NAMALWA (cell line): ENCODE results near the gene OBSCN.

Experiments
- DNase-seq: peaks from one replicate; pipeline ENCODE4 v3.0.0-alpha.2; 2015; ENCODE audit warnings: low spot score

OBSCN gene

GRCh38 chr1:228381356-228381755, 173.5 kb downstream of the OBSCN start:
- no peak for DNase-seq

DNA sequence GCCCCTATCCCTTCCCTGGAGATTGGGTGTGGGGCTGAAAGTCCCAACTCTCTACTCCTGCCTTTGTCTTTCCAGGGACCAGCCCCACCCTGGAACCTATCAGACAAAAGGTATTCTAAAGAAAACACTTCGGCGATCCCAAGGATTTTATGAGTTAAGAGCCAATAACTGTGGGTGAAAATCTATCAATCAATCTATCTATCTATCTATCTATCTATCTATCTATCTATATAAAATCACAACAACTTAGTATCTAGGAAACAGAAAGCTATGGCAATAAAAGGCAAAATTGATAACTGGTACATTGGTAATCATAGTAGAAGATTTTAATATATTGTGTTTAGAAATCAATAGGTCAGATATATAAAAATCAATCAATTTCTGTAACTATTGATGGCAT, 175.9 kb downstream of the OBSCN start:
- no peak for DNase-seq

- no peak for DNase-seq
Measured at GRCh38 chr1:228385232-228385631, 177.4 kb downstream of the OBSCN start.

DNA sequence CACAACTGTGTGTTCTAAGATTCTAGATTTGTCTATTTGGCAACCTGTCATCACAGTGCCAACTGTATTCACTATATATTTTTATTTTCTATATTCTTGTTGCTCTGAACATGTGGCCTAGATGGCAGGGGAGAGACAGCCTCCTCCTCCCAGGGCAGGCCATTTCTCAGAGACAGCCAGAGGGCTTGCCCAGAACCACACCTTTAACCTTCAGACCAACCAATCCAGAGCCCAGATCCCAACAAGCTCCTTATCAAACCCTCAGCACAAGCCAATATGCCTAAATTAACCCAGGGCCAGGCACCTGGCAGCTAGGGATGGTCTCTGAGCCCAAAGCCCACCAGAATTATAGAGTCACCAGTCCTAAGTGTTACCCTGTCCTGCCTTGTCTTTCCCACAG, 179.5 kb downstream of the OBSCN start:
- DNase-seq, result no peak

DNA sequence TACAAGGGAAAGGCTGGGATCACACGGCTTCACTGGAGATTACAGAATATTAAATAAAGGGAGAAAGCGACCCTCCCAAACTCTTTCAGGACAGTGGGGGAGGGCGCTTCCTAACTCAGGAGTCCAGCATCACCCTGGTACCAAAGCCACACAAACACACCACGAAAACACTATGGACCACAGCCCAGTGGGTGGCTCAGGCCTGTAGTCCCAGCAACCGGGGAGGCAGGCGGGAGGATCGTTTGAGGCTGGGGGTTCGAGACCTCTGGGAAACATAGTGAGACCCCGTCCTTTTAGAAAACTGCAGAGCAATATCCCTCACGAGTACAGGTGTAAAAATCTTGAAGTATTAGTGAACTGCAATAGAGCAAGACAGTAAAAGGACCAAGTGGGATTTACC, 182.8 kb downstream of the OBSCN start:
- no peak for DNase-seq

- DNase-seq, result no peak
Measured at GRCh38 chr1:228391411-228392020, 183.7 kb downstream of the OBSCN start.

GRCh38 chr1:228392111-228392936, 184.5 kb downstream of the OBSCN start:
- no peak for DNase-seq

DNA sequence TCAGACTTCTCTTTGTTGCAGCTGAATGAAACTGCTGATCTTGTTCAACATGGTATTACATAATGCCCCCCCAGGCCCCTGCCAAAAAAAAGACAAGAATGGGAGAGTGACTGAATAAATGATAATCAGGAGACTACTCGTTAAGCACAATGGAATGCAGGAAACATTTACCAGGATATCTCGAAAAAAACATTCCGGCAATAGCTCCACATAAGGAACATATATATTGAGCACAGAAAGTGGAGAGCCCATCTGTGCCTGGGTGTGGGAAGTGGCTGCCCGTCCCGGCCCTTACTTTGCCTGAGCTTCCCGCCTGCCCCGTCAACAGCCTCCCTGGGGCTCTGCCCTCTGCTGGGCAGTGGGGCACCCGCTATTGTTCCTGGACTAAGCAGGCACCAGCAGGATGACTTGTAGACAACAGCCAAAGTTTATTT, 185.4 kb downstream of the OBSCN start:
- peak; percentile 22 for DNase-seq

- no peak for DNase-seq
Measured at GRCh38 chr1:228393811-228394570, 186.1 kb downstream of the OBSCN start.

DNA sequence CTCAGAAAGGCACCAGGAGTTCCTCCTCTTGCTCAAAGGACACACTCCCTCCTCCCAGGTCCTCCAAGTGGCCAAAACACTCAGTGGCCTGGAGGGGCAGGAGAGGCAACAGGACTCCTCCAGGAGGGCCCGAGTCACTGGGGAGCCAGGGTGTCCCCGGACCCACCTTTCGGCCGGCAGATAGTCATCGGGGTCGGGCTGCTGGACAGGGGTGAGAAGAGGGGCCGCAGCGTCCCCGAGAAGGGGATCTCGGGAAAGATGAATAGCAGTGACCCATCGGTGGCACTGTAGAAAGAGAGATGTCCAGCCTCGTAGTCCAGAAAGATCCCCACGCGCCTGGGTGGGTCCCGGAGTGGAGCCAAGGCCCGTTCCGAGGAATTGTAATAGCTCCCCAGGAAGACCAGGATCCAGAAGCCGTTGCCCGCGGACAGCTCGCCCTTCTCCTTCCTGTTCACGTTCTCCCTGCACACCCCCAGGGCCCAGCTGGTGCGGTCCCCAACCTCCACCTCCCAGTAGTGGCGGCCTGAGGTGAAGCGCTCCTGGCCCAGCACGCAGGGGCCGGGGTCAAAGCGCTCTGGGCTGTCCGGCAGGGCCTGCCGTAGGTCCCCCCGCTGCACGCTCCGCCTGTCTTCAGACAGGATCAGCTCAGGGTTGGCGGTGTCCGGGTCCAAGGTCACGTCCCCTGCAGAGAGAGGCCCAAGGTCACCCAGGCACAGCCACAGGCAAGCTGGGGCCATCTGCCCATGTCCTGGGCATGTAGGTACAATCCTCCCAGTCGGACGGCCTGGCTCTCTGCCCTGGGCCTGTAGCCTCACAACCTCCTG, 186.9 kb downstream of the OBSCN start:
- no peak for DNase-seq

- no peak for DNase-seq
Measured at GRCh38 chr1:228396770-228397662, 189.2 kb downstream of the OBSCN start.

- DNase-seq, result no peak
Measured at GRCh38 chr1:228397966-228398365, 190.1 kb downstream of the OBSCN start.

DNA sequence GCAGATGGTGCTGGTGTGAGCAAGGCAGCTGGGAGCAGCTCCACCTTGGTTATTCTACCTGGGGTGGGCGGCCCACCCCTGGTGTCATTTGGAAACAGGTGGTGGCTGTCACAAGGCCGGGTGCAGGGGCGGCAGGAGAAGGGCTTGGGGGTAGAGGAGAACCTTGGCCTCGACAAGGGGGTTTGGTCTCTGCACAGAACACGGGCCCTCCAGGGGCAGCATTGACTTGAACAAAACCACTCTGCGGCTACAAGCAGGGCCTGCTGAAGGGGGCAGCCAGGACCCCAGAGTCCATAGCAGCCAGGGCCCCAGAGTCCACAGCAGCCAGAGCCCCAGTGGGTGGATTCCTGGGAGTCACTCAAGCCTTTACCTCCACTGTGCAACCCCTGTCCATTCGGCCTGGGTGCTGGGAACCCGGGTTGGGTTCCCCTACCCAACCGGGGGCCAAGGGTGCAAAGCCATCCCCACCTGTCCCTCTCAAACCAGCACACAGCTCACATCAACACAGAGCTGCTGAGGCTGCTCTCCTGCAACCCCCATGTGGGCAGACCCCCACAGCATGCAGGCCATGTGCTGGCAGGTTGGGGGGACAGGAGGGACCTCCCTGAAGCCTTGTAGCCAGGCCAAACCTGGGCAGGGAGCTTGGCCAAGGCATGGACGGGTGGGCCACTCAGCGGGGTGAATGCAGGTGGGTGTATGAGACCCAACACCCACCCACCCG, 191.1 kb downstream of the OBSCN start:
- DNase-seq, result no peak

DNA sequence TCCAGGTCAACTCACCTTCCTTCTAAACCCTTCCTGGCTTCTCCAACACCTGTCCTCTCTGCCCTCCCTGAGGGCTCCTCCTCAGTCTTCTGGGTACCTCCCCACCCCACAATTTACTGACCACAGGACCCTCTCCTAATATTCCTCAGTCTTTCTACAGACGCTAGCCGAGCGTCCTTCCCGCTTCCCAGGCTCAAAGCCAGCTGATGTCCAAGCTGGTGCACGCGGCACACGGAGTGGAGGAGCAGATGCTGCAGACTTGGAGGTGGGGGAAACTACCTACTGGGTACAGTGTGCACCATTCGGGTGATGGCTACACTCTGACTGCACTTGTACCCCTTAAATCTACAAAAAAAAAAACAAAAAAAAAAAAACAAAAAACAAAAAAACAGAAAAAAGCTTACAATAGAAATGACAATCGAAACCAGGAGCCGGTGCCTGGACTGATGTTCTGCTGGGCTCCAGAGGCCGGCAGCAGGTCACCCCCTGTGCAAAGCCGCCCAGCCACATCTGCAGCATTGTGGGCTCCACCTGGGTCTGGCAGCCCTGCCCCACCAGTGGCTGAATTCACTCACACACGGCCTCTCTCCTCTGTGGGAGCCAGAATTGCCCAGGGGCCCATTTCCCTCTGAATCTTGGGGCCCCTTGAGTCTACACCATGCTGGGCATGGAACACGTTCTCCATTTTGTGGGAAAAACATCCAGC, 191.8 kb downstream of the OBSCN start:
- DNase-seq, result no peak

DNA sequence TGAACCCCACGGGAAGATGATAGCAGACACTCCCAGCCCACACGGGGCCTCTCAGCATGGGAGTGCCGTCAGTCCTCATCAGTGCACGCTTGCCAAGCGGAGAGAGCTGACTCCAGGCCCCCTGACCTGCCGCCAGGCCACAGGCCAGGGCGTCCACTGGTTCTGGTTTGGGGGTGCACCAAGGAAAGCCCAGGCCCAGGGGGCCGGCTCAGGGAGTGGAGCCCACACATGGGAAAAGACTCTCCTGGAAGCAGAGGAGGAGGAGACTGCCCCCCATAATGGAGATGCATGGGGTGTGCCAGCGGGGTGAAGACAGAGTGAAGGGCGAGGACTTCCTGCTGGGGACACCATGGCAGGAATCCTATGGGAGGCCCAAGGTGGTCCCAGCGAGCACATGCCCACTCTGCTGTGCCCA, 192.4 kb downstream of the OBSCN start:
- no peak for DNase-seq

GRCh38 chr1:228400692-228401454, 193.0 kb downstream of the OBSCN start:
- no peak for DNase-seq

- DNase-seq, result no peak
Measured at GRCh38 chr1:228401782-228402640, 194.2 kb downstream of the OBSCN start.

- no peak for DNase-seq
Measured at GRCh38 chr1:228402641-228403025, 194.8 kb downstream of the OBSCN start.
